Mesodermal cell (in vitro differentiated cells): ENCODE measurements around the gene NCK2.
A peak's percentile ranks its signal among the peaks of the same experiment; 100 is the strongest.

ENCODE experiments used
- H3K27ac ChIP-seq: 2 replicates; pipeline ENCODE4 v1.7.0; 2013; ENCODE audit warnings: mild to moderate bottlenecking, low read depth, low read length, moderate library complexity; ENCODE audit not compliant: severe bottlenecking
- H3K36me3 ChIP-seq: 2 replicates; pipeline ENCODE4 v1.7.1; 2013; ENCODE audit warnings: mild to moderate bottlenecking, low read length, moderate library complexity; ENCODE audit not compliant: control insufficient read depth, insufficient read depth
- H3K4me1 ChIP-seq: one replicate; pipeline ENCODE4 v1.7.1; 2013; ENCODE audit warnings: mild to moderate bottlenecking, low read length; ENCODE audit not compliant: insufficient read depth, control insufficient read depth, poor library complexity, severe bottlenecking
- H3K4me3 ChIP-seq: 2 replicates; pipeline ENCODE4 v1.7.0; 2013; ENCODE audit warnings: low read length, control low read depth, mild to moderate bottlenecking; ENCODE audit not compliant: insufficient read depth, poor library complexity, severe bottlenecking; ENCODE audit errors: extremely low read depth
- H3K9me3 ChIP-seq: 2 replicates; pipeline ENCODE4 v1.7.1; 2013; ENCODE audit warnings: mild to moderate bottlenecking, low read length, moderate library complexity; ENCODE audit not compliant: control insufficient read depth
- WGBS, 2 experiments: methylation state at CpG; one replicate each; pipeline ENCODE4 v1.1.5; 2013; ENCODE audit warnings: missing lambda C conversion rate in 2 of 2; ENCODE audit not compliant: insufficient coverage in 2 of 2; 5-methylcytosine and 5-hydroxymethylcytosine counted together

Gene NCK2

DNA sequence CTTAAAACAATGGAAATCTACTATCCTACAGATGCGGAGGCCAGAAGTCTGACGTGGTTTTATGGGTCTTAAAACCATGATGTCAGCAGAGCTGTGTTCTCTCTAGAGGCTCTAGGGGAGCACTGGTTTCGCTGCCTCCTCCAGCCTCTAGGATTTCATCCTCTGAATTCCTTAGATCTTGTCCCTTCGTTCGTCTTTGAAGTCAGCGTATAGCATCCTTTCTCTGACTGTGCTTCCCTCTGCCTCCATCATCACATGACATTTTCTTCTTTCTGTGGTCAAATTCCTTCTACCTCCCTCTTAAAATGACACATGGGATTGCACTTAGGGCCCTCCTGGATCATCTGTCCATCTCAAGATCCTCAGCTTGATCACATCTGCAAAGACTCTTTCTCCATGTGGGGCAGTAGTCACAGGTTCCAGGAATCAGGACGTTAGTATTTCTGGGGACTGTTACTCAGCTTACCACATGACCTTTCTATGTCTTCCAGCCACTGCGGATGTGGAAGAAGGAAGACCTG is 22.7 kb upstream of the NCK2 start:
- WGBS, 2 experiments, result 77 to 87% methylated on average over 6 to 7 of the region's 8 CpGs
- no peak overlapping the region for H3K27ac ChIP-seq

DNA sequence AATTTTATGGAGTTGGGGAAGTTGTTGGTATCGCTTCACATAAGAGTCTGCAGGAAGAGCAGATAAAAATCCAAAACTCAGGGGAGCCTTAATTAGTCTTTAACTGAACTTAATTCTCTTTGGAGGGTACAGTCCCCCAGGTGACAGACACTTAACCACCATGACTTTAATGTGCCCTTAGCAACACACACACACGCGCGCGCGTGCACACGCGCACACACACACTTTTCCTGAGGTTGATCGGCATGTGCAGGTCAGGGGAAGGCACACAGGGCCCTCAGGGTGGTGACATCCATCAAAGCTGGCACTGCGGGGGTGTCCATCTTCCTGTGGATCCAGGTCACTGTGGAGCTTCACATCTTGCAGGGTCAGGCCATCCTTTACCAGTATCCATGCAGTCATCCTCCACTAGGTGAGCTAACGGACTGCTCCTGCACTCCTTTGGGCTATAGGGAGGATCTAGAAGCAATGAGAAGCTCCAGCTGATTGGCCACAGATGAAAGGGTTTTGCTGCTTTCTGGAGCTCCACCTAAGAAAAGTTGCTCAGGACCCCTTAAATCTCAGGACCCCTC is 21.9 kb upstream of the NCK2 start:
- peaks cover 10% of the 10 kb centered on the region for H3K9me3 ChIP-seq
- no peaks in the 10 kb centered on the region for H3K4me1 ChIP-seq
- WGBS, 2 experiments, result 85 to 92% methylated on average over 9 to 10 of the region's 11 CpGs
- H3K36me3 ChIP-seq, result no peaks in the 10 kb centered on the region
- no peak overlapping the region for H3K4me3 ChIP-seq
- no peak overlapping the region for H3K27ac ChIP-seq

More for the DNA sequence above, 22.7 kb upstream of the NCK2 start:
- H3K36me3 ChIP-seq, result no peaks in the 10 kb centered on the region
- H3K9me3 ChIP-seq, result peaks cover 4% of the 10 kb centered on the region
- H3K4me3 ChIP-seq, result no peak overlapping the region
- no peaks in the 10 kb centered on the region for H3K4me1 ChIP-seq

DNA sequence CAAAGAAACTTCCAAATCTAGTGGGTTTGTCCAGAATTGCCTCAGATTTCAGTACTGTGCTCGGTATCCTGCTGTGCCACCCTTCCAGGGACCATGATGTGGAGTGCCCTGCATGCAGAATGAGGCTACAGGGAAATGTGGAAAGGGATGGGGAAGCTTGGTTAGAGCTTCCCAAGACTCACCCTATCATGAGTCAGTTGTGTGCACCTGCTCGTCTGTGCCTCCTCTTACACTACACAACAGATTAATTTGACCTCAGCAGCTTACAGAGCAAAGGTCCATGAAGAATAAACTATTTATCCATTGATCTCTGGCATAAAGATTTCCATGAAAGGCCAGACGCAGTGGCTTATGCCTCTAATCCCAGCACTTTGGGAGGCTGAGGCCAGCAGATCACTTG is 21.3 kb upstream of the NCK2 start:
- WGBS, 2 experiments, result 71 to 75% methylated on average over 2 of the region's 3 CpGs
- Histone ChIP-seq H3K27ac (no peak overlapping the region), H3K4me3 (no peak overlapping the region)

DNA sequence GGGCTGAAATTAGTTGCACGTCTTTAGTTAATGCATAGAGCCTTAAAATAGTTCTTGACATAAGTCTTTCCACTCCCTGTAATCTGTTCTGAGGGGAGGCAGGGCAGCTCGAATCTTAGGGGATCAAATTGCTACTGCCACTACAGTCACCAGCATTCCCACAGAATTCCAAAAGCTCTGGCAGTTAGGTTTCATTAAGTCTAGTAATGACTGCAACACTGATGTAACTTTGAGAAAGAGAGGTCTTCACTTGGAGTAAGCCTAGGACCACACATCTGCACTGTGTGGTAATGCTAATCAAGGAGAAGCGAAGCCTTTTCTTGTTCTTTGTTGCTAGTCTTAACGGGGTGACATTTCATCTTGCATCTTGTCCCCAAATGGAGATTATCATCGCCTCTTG is 19.3 kb upstream of the NCK2 start:
- 80 to 86% methylated on average over 2 to 3 of the region's 5 CpGs for WGBS, 2 experiments
- Histone ChIP-seq H3K4me1 (no peaks in the 10 kb centered on the region), H3K36me3 (no peaks in the 10 kb centered on the region)

More for the DNA sequence above, 21.3 kb upstream of the NCK2 start:
- Histone ChIP-seq H3K4me1 (no peaks in the 10 kb centered on the region), H3K36me3 (no peaks in the 10 kb centered on the region), H3K9me3 (peaks cover 10% of the 10 kb centered on the region)

DNA sequence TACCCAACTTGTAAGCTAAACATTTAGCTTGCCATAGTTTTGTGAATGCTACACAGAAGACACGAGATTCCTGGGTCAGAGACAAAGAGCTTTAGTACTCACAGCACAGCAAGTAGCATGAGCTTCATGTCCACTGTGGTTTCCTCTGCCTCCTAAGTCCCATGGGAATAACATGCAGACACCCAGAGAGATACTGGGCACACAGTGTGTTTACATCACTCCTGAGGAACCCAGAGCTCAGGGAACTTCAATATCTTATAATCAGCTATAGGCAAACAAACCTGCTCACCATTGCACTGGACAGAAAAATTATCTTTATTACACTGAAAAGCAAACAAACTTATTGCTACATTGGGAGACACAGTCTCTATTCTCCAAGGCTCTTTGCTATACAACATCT is 14.5 kb upstream of the NCK2 start:
- no peak overlapping the region for H3K27ac ChIP-seq
- H3K4me1 ChIP-seq, result peaks cover 17% of the 10 kb centered on the region
- WGBS, 2 experiments, result 78 to 80% methylated on average over 1 of the region's 1 CpG
- peaks cover 10% of the 10 kb centered on the region for H3K9me3 ChIP-seq
- no peaks in the 10 kb centered on the region for H3K36me3 ChIP-seq
- no peak overlapping the region for H3K4me3 ChIP-seq

More for the DNA sequence above, 19.3 kb upstream of the NCK2 start:
- H3K27ac ChIP-seq, result no peak overlapping the region
- no peak overlapping the region for H3K4me3 ChIP-seq
- peaks cover 10% of the 10 kb centered on the region for H3K9me3 ChIP-seq

DNA sequence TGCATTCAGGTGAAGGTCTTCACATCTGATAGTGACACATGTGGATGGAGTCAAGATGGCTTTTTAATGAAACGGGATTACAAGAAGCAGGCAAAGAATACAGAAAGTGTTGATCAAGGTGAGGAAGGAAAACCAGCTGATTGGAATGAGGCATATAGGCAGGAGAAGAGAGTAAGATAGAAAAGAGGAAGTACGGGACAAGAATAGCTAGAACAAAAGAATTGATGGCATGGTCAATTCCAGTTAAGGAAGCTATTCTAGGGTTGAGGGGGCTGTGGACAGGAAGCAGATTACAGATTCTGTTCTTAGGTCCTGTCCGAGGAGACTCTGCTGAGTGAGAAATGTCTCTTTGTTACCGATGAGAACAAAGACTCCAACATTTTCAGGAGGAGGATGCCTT is 13.2 kb upstream of the NCK2 start:
- Histone ChIP-seq H3K36me3 (no peaks in the 10 kb centered on the region), H3K4me3 (no peak overlapping the region), H3K9me3 (peaks cover 10% of the 10 kb centered on the region), H3K4me1 (peaks cover 21% of the 10 kb centered on the region), H3K27ac (no peak overlapping the region)
- WGBS, 2 experiments, result 84 to 87% methylated on average over 3 to 4 of the region's 4 CpGs

DNA sequence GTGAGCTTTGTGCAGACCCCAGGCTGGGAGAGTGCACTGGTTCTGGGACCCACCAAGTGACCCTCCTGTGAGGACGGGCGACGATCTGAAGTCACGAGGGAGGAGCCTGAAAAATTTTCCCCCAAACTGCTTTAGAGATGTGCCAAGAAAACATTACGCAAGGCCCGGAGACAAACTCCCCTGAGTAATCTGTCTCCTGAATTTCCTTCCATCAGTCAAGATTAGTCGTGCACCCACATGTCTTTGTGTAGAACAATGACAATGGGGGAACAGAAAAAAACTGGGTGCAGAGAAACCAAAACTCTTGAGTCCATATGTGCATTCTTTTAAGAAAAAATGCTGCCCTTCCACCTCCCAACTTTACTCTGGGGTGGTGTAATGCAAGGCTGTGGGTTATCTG is 12.6 kb upstream of the NCK2 start:
- 86 to 96% methylated on average over 4 to 6 of the region's 7 CpGs for WGBS, 2 experiments
- Histone ChIP-seq H3K4me1 (peaks cover 21% of the 10 kb centered on the region), H3K36me3 (no peaks in the 10 kb centered on the region), H3K4me3 (no peak overlapping the region), H3K9me3 (peaks cover 6% of the 10 kb centered on the region), H3K27ac (no peak overlapping the region)

DNA sequence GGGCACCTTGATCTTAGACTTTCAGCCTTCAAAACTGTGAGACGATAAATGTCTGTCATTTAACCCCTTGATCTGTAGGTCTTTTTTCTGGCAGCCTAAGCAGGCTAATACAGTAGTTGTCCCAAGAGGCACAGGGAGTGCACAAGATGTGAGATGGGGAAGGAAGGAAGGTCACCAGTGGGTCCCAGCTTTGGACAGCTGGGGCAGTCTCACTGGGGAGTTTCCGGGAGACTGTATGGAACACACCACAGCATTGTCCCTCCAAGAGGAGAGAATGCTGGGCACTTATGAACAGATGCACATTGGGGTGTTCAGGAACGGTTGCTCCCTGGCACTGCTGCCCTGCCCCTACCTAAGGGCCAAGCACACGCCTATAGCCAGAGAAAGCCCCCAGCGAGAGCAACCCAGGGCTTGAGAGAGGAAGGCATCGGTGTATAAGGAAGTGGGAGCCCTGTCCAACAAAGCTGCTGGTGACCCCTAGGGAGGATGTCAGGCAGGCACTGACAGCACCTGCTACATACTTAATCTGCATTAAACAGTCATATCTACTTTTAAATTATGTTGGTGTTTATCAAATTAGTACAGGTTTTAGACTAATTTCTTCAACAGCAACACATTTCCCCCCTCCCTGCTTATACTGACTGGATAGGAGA is 11.6 kb upstream of the NCK2 start:
- Histone ChIP-seq H3K36me3 (no peaks in the 10 kb centered on the region), H3K4me1 (peaks cover 21% of the 10 kb centered on the region), H3K4me3 (no peak overlapping the region), H3K27ac (no peak overlapping the region), H3K9me3 (no peaks in the 10 kb centered on the region)
- WGBS, 2 experiments, result 77 to 92% methylated on average over 6 of the region's 6 CpGs

DNA sequence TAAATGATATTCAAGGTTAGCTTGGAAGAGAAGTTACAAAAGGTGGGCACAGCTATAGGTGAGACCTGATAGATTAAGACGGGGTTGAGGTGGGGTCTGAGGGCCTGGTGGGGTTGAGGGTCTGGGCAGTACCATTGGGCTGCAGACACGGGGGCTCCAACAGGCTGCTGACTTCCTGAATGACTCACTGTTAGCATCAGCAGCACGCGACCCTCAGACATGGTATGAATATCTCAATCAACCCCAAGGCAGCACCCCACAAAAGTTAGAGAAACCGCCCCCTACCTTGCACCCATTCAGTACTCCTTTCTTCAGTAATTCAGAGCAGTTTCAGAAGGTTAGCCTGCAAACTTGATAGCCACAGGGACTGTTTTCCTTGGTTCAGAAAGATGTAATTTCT is 10.8 kb upstream of the NCK2 start:
- H3K4me1 ChIP-seq, result peaks cover 21% of the 10 kb centered on the region
- H3K9me3 ChIP-seq, result no peaks in the 10 kb centered on the region
- no peaks in the 10 kb centered on the region for H3K36me3 ChIP-seq
- no peak overlapping the region for H3K27ac ChIP-seq
- 89 to 93% methylated on average over 3 to 5 of the region's 5 CpGs for WGBS, 2 experiments
- no peak overlapping the region for H3K4me3 ChIP-seq

DNA sequence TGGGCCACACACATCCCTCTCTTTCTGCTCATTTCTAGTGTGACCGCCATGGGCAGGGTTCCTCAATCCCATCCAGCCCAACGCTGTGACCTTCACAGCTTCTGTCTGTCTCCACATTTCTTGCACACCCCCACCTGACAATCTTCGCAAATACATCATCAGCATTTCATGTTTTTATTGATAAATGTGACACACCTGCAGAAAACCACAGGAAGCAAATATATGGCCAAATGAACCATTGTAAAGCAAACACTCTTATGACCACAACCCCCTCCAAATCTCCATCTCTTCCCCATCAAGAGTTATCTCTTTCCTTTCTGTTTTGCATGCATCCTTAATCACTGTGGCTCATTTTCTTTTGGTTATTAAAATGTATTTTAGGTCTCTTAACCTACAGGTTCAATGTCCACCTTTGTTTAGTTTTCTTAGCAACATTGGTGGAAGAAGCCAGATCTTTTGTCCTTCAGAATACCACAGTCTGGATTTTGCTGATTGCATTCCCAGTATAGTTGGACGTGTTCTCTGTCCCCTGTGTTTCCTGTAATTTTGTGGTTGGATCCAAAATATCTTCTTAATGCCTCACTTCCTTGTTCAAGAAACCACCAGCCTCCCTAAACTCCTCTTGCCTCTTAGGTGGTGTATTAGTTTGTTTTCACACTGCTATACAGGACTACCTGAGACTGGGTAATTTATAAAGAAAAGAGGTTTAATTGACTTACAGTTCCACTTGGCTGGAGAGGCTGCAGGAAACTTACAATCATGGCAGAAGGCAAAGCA is 9.8 kb upstream of the NCK2 start:
- Histone ChIP-seq H3K4me3 (no peak overlapping the region), H3K27ac (peak overlapping the region; percentile 11), H3K9me3 (no peaks in the 10 kb centered on the region), H3K4me1 (peaks cover 28% of the 10 kb centered on the region), H3K36me3 (no peaks in the 10 kb centered on the region)
- 92 to 100% methylated on average over 2 of the region's 4 CpGs for WGBS, 2 experiments
